ENCODE data around the gene AP1S1. TPM values are rescaled to one million over a fixed set of nuclear protein-coding genes. Genes with fewer than 3 reads are reported as not detected.

The AP1S1 gene
- total RNA-seq, 1 experiment from 2014 or later: 72.5 TPM

- TF ChIP-seq, protein P1, sequence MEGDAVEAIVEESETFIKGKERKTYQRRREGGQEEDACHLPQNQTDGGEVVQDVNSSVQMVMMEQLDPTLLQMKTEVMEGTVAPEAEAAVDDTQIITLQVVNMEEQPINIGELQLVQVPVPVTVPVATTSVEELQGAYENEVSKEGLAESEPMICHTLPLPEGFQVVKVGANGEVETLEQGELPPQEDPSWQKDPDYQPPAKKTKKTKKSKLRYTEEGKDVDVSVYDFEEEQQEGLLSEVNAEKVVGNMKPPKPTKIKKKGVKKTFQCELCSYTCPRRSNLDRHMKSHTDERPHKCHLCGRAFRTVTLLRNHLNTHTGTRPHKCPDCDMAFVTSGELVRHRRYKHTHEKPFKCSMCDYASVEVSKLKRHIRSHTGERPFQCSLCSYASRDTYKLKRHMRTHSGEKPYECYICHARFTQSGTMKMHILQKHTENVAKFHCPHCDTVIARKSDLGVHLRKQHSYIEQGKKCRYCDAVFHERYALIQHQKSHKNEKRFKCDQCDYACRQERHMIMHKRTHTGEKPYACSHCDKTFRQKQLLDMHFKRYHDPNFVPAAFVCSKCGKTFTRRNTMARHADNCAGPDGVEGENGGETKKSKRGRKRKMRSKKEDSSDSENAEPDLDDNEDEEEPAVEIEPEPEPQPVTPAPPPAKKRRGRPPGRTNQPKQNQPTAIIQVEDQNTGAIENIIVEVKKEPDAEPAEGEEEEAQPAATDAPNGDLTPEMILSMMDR (IDR thresholded peaks at IDR 0.05; ENCODE audit: unreplicated experiment): no peak
- CTCF ChIA-PET: interaction anchor here (0.7 to 7.7 kb wide), 10 partner anchors 12 to 150 kb away, joined by 3 to 203 read pairs (median 8); partner anchors contain the start of genes AP1S1 and FIS1
- DNase-seq (ENCODE audit: unreplicated experiment): peak; percentile 73
- H3K36me3 Mint-ChIP-seq (ENCODE audit: insufficient read depth, unreplicated experiment): peaks cover 7% of the 10 kb centered on the region
- peaks cover 43% of the 10 kb centered on the region for H3K4me1 Mint-ChIP-seq (ENCODE audit: insufficient read depth, unreplicated experiment)
- no peak overlapping the region for H3K4me3 Mint-ChIP-seq (ENCODE audit: unreplicated experiment)
- intact Hi-C loops (cut with micrococcal nuclease): no loop called here
- H3K9me3 Mint-ChIP-seq (ENCODE audit: unreplicated experiment): no peaks in the 10 kb centered on the region
- H3K27me3 Mint-ChIP-seq (ENCODE audit: insufficient read depth, unreplicated experiment): no peaks in the 10 kb centered on the region
- BruUV-seq (replicated peaks): no TSS peak
- peak overlapping the region; percentile 73 for H3K27ac Mint-ChIP-seq (ENCODE audit: low read depth, unreplicated experiment)
- POLR2A ChIA-PET: interaction anchor here (0.7 to 1.7 kb wide), 8 partner anchors 12 to 105 kb away, joined by 3 to 12 read pairs (median 4); partner anchors contain the start of gene TRIM56
These were observed 13.4 kb upstream of the AP1S1 start for GRCh38 chr7:101140746-101141382.

- intact Hi-C loops (cut with micrococcal nuclease): no loop called here
- H3K4me3 Mint-ChIP-seq (ENCODE audit: unreplicated experiment): no peak overlapping the region
- BruUV-seq (replicated peaks): no TSS peak
- peaks cover 3% of the 10 kb centered on the region for H3K36me3 Mint-ChIP-seq (ENCODE audit: insufficient read depth, unreplicated experiment)
- CTCF ChIA-PET: interaction anchor here (0.5 to 6.6 kb wide), 11 partner anchors 9 to 459 kb away, joined by 3 to 70 read pairs (median 3); no protein-coding TSS in a partner anchor
- H3K27ac Mint-ChIP-seq (ENCODE audit: low read depth, unreplicated experiment): no peak overlapping the region
- no peaks in the 10 kb centered on the region for H3K9me3 Mint-ChIP-seq (ENCODE audit: unreplicated experiment)
- H3K27me3 Mint-ChIP-seq (ENCODE audit: insufficient read depth, unreplicated experiment): peaks cover 17% of the 10 kb centered on the region
- H3K4me1 Mint-ChIP-seq (ENCODE audit: insufficient read depth, unreplicated experiment): peaks cover 22% of the 10 kb centered on the region
- POLR2A ChIA-PET: interaction anchor here (1.0 to 1.3 kb wide), 3 partner anchors 12 to 102 kb away, joined by 3 to 5 read pairs (median 4); no protein-coding TSS in a partner anchor
- TF ChIP-seq, protein P1 (IDR thresholded peaks at IDR 0.05; ENCODE audit: unreplicated experiment): no peak
- DNase-seq (ENCODE audit: unreplicated experiment): no peak
These were observed 2.2 kb upstream of the AP1S1 start for GRCh38 chr7:101151908-101152651.

DNA sequence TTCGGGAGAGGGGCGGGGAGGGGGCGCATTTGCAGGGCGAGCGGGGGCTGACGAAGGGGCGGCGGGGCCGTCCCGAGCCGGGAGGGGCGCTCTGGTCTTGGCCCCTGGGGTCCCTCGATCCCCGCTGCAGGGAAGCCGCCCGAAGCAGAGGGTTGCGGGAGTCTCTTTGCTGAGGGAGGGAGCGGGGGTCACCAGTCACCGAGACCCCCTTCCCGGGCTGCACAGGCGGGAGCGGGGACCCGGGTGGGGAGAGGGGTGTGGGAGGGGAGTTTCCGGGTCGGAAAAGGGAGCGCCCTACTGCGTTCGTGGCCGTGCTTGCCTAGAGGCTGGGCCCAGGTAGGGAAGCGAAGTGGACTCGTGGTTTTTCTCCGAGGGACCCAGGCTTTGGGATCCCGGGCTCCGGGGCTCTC is 422 bp downstream of the AP1S1 start:
- Mint-ChIP-seq H3K4me1 (ENCODE audit: insufficient read depth, unreplicated experiment) (peaks cover 29% of the 10 kb centered on the region), H3K27ac (ENCODE audit: low read depth, unreplicated experiment) (peak overlapping the region; percentile 87), H3K9me3 (ENCODE audit: unreplicated experiment) (no peaks in the 10 kb centered on the region), H3K27me3 (ENCODE audit: insufficient read depth, unreplicated experiment) (peaks cover 17% of the 10 kb centered on the region), H3K36me3 (ENCODE audit: insufficient read depth, unreplicated experiment) (peaks cover 29% of the 10 kb centered on the region), H3K4me3 (ENCODE audit: unreplicated experiment) (peak overlapping the region; percentile 82)
- no TSS peak for BruUV-seq (replicated peaks)
- CTCF ChIA-PET: interaction anchor here (0.6 to 6.6 kb wide), 8 partner anchors 12 to 128 kb away, joined by 3 to 70 read pairs (median 7); no protein-coding TSS in a partner anchor
- TF ChIP-seq, protein P1 (IDR thresholded peaks at IDR 0.05; ENCODE audit: unreplicated experiment): no peak
- intact Hi-C loops (cut with micrococcal nuclease): no loop called here
- POLR2A ChIA-PET: interaction anchor here (0.7 to 3.5 kb wide), 16 partner anchors 10 to 1719 kb away, joined by 3 to 28 read pairs (median 4); partner anchors contain the start of genes PLOD3, SERPINE1, TRIM56 and VGF
- no peak for DNase-seq (ENCODE audit: unreplicated experiment)

GRCh38 chr7:101155303-101155702 is 1.0 kb downstream of the AP1S1 start:
- Mint-ChIP-seq H3K27me3 (ENCODE audit: insufficient read depth, unreplicated experiment) (peaks cover 17% of the 10 kb centered on the region), H3K4me1 (ENCODE audit: insufficient read depth, unreplicated experiment) (peaks cover 35% of the 10 kb centered on the region), H3K27ac (ENCODE audit: low read depth, unreplicated experiment) (peak overlapping the region; percentile 87), H3K36me3 (ENCODE audit: insufficient read depth, unreplicated experiment) (peaks cover 34% of the 10 kb centered on the region), H3K9me3 (ENCODE audit: unreplicated experiment) (no peaks in the 10 kb centered on the region), H3K4me3 (ENCODE audit: unreplicated experiment) (peak overlapping the region; percentile 82)
- TF ChIP-seq, protein P1 (IDR thresholded peaks at IDR 0.05; ENCODE audit: unreplicated experiment): no peak
- no TSS peak for BruUV-seq (replicated peaks)
- no peak for DNase-seq (ENCODE audit: unreplicated experiment)
- intact Hi-C loops (cut with micrococcal nuclease): no loop called here
- POLR2A ChIA-PET: interaction anchor here (0.6 to 3.5 kb wide), 16 partner anchors 10 to 1719 kb away, joined by 3 to 28 read pairs (median 4); partner anchors contain the start of genes PLOD3, SERPINE1, TRIM56 and VGF
- CTCF ChIA-PET: interaction anchor here (0.6 to 6.6 kb wide), 11 partner anchors 13 to 145 kb away, joined by 3 to 70 read pairs (median 4); no protein-coding TSS in a partner anchor
